Psoas muscle (tissue), 8 donors: ENCODE results near the gene CCN5. TPM values are rescaled to one million over a fixed set of nuclear protein-coding genes. Genes with fewer than 3 reads are reported as not detected.
"Not testable (repeated sequence)": the region's sequence is repeated elsewhere in the genome, so short reads cannot be mapped to it uniquely, and the experiment has no call there.

Experiments used
- ATAC-seq, 4 donors: fragments of 200-7000 bp; cut with Tn5 transposase; one replicate each; pipeline ENCODE4 v1.9.1; 2020; ENCODE audit warnings: moderate library complexity in 3 of 4, mild to moderate bottlenecking in 2 of 4
- DNase-seq, 2 donors: peaks; one replicate each; pipeline ENCODE4 v3.0.0-alpha.2; 2020
- H3K27ac ChIP-seq: fragments of 200-600 bp; one replicate; pipeline ENCODE4 v1.8.0; 2022
- H3K27me3 ChIP-seq, 3 donors: fragments of 200-600 bp in 1 of 3; one replicate each; pipeline versions ENCODE4 v1.6.1 to v1.8.0; 2013 to 2022; ENCODE audit warnings: low read length in 2 of 3, mild to moderate bottlenecking in 2 of 3, moderate library complexity in 1 of 3; ENCODE audit not compliant: insufficient read depth in 3 of 3
- H3K36me3 ChIP-seq, 2 donors: fragments of 200-600 bp in 1 of 2; one replicate each; pipeline versions ENCODE4 v1.6.1 to v1.8.0; 2013 to 2022; ENCODE audit warnings: low read depth in 1 of 2, mild to moderate bottlenecking in 1 of 2, moderate library complexity in 1 of 2; ENCODE audit not compliant: insufficient read depth in 1 of 2
- H3K4me1 ChIP-seq: fragments of 200-600 bp; one replicate; pipeline ENCODE4 v1.8.0; 2022
- H3K4me3 ChIP-seq: fragments of 200-600 bp; one replicate; pipeline ENCODE4 v1.8.0; 2022; ENCODE audit warnings: mild to moderate bottlenecking
- H3K9me3 ChIP-seq: fragments of 200-600 bp; one replicate; pipeline ENCODE4 v1.8.0; 2022
- WGBS, 3 donors: extraction: QIAGEN DNeasy Blood & Tissue Kit; methylation state at CpG; one replicate each; pipeline versions ENCODE4 v1.1.6 to v1.1.7; 2013; 5-methylcytosine and 5-hydroxymethylcytosine counted together
- intact Hi-C, 2 donors: fragments of 100-400 bp; cut with DNase I; formaldehyde crosslinking; loops; one replicate each; pipeline versions ENCODE4 v1.11.0 to v1.14.2; 2022
- polyA plus RNA-seq, 3 donors: library from polyadenylated mRNA; stranded (reverse); fragments of 200-250 nt; gene quantifications; one replicate each; pipeline ENCODE4 v1.2.3, GENCODE V29; 2013
- total RNA-seq, 4 donors: library from RNA; stranded (reverse); fragmentation: NEBNext Ultra II Directional in 2 of 4; extraction: Animal tissue kit (Norgen Biotek cat#: 25700) in 2 of 4; gene quantifications; one replicate each; pipeline versions ENCODE4 v1.2.1 to v1.2.4, GENCODE V29; 2021 to 2023
- TF ChIP-seq, protein P1 (sequence below): fragments of 200-600 bp; IDR thresholded peaks from one replicate; pipeline ENCODE4 v1.8.0; 2022; ENCODE audit warnings: antibody characterized with exemption
- donor health status: healthy with polysubstance abuse.
- donor health status: DM: no; HTN: no; CAD: no; lungs with moderate emphysema.
- donor health status: Bipolar disorder and iron deficiency.
- donor health status: healthy.
- donor health status: DM: yes; HTN: yes; CAD: no.
- donor health status: DM: no; HTN: no; CAD: no.
- donor health status: DM: no; HTN: no; CAD: no.
- donor health status: DM: yes; HTN: yes; CAD: no.

Gene CCN5
- total and polyA plus RNA-seq, 7 donors: 3.3 to 20.9 (median 9.6) TPM

DNA sequence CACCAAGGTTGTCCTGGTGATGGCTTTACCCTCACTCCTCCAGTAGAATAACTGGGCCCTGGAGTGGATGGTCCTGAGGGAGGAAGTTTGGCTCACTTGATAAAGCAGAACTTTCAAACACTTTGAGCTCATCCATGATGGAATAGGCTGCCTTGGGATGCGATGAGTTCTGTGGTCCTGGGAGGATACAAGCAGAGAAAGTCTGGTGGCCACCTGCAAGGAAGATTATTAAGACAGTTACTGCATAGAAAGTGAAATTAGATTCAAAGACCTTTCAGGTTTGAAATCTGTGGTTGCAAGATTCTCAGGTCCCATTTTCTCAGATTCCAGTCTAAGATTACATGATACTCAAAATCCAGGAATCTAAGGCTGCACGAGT, 19.9 kb upstream of the CCN5 start:
- no peaks in the 10 kb centered on the region for H3K27me3 ChIP-seq
- intact Hi-C loops: no loop called here
- DNase-seq: no peak
- no peaks in the 10 kb centered on the region for H3K9me3 ChIP-seq
- H3K27ac ChIP-seq: peak overlapping the region; percentile 53
- peaks cover 30% of the 10 kb centered on the region for H3K4me1 ChIP-seq
- TF ChIP-seq, protein P1, sequence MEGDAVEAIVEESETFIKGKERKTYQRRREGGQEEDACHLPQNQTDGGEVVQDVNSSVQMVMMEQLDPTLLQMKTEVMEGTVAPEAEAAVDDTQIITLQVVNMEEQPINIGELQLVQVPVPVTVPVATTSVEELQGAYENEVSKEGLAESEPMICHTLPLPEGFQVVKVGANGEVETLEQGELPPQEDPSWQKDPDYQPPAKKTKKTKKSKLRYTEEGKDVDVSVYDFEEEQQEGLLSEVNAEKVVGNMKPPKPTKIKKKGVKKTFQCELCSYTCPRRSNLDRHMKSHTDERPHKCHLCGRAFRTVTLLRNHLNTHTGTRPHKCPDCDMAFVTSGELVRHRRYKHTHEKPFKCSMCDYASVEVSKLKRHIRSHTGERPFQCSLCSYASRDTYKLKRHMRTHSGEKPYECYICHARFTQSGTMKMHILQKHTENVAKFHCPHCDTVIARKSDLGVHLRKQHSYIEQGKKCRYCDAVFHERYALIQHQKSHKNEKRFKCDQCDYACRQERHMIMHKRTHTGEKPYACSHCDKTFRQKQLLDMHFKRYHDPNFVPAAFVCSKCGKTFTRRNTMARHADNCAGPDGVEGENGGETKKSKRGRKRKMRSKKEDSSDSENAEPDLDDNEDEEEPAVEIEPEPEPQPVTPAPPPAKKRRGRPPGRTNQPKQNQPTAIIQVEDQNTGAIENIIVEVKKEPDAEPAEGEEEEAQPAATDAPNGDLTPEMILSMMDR: no peak
- 53 to 63% (median 60%) methylated on average over 2 of the region's 2 CpGs for WGBS, 3 donors
- ATAC-seq: no peak
- no peaks in the 10 kb centered on the region for H3K36me3 ChIP-seq
- H3K4me3 ChIP-seq: no peak overlapping the region

GRCh38 chr20:44695674-44696300, 19.4 kb upstream of the CCN5 start:
- intact Hi-C loops: no loop called here
- TF ChIP-seq, protein P1: no peak
- Histone ChIP-seq H3K4me3 (no peak overlapping the region), H3K27ac (peak overlapping the region; percentile 53), H3K9me3 (no peaks in the 10 kb centered on the region), H3K36me3 (no peaks in the 10 kb centered on the region), H3K27me3 (no peaks in the 10 kb centered on the region), H3K4me1 (peaks cover 31% of the 10 kb centered on the region)
- ATAC-seq: no peak
- DNase-seq: no peak

DNA sequence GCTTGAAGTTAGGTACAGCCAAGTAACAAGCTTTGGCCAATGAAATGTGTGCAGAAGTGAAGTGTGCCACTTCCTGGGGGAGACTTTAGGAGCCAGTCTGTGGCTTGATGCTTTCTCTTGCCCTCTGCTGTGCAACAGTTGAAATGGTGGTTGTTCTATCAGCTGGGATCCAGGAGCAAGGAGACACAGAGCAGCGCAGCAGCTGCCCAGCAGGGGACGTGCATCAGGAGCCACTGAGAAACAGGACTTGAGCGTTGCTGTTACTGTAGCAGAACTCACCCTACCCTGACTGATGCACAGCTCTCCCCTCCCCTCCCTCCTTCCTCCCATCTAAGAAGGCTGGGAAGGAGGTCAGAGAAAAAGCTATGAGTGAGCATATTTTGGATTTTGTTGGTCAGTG, 18.9 kb upstream of the CCN5 start:
- WGBS, 3 donors: 87 to 94% (median 93%) methylated on average over 3 of the region's 3 CpGs
- ATAC-seq: no peak
- H3K4me3 ChIP-seq: no peak overlapping the region

GRCh38 chr20:44697041-44697440, 18.1 kb upstream of the CCN5 start:
- intact Hi-C loops, H3K36me3 ChIP-seq, H3K4me3 ChIP-seq, H3K27me3 ChIP-seq, H3K9me3 ChIP-seq, ATAC-seq, H3K27ac ChIP-seq, DNase-seq: not testable (repeated sequence)
- peaks cover 32% of the 10 kb centered on the region for H3K4me1 ChIP-seq
- WGBS, 3 donors: 95 to 98% (median 96%) methylated on average over 5 of the region's 5 CpGs

More for the DNA sequence above, 18.9 kb upstream of the CCN5 start:
- TF ChIP-seq, protein P1: no peak
- intact Hi-C loops: no loop called here
- Histone ChIP-seq H3K4me1 (peaks cover 31% of the 10 kb centered on the region), H3K27ac (peak overlapping the region; percentile 11), H3K36me3 (no peaks in the 10 kb centered on the region), H3K9me3 (no peaks in the 10 kb centered on the region), H3K27me3 (no peaks in the 10 kb centered on the region)
- DNase-seq: no peak

DNA sequence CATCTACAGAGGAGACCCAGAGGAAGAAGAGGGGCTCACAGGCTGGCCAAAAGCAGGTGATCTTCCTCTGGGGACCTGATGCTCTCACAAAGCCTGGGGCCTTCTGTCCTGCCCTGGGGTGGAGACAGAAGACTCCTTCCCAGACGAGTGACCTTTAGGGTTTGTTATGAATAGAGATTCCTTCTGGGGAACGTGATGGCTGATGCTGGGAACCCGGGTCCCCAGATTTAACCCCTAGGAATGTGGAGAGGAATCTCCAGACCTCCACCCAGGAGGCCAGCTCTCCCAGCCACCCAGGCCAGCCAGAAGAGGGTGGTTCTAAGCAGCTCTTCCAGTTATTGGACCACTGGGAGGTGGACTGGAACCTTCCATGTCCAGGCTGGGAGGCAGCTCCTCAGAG, 16.8 kb upstream of the CCN5 start:
- intact Hi-C loops: no loop called here
- TF ChIP-seq, protein P1: no peak
- Histone ChIP-seq H3K9me3 (no peaks in the 10 kb centered on the region), H3K4me3 (no peak overlapping the region), H3K27ac (no peak overlapping the region), H3K36me3 (no peaks in the 10 kb centered on the region), H3K27me3 (no peaks in the 10 kb centered on the region), H3K4me1 (peaks cover 32% of the 10 kb centered on the region)
- ATAC-seq (no peak), DNase-seq (no peak)
- 59 to 74% (median 59%) methylated on average over 3 of the region's 3 CpGs for WGBS, 3 donors
